Mesenteric fat pad (tissue), 1 donor: ENCODE data around the gene GPC6. TPM values are rescaled to one million over a fixed set of nuclear protein-coding genes. Genes with fewer than 3 reads are reported as not detected.
"Not testable (repeated sequence)": the region's sequence is repeated elsewhere in the genome, so short reads cannot be mapped to it uniquely, and the experiment has no call there.

Experiments
- DNase-seq: peaks from one replicate; pipeline ENCODE4 v3.0.0-alpha.2; 2020; ENCODE audit warnings: low spot score
- total RNA-seq: library from RNA; stranded (reverse); fragmentation: NEBNext Ultra II Directional; extraction: Animal tissue kit (Norgen Biotek cat#: 25700); gene quantifications from one replicate; pipeline ENCODE4 v1.2.1, GENCODE V29; 2021
- donor health status: DM: yes; HTN: yes; CAD: no.

Gene GPC6
- total RNA-seq, 1 donor from 2014 or later = 23.1 TPM

DNA sequence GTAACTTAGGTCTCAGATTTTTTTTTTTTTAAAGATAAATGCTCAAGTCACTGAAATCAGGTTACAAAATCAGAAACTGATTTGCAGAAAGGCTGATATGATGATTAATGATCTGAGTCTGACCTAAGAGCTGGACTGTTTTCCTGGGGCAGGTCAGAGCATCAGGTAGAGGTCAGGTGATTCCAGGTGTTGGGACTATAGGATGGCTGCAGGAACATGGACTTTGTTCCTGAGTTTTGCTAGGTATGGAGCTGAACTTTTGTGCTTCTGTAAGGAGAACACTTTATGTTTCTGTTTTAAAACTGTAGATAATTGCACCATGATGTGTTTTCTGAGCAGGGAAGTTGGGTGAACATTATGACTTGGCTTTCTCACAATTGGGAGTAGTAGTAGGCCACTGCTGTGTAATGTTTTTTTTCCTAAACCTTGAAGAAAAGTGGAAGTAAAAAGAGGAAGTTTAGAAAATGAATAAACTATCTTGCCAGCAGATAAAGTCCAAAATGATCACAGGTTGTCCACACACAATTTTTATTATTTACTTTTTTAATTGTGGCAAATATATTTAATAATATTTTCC, 955.7 kb downstream of the GPC6 start:
- no peak for DNase-seq

DNA sequence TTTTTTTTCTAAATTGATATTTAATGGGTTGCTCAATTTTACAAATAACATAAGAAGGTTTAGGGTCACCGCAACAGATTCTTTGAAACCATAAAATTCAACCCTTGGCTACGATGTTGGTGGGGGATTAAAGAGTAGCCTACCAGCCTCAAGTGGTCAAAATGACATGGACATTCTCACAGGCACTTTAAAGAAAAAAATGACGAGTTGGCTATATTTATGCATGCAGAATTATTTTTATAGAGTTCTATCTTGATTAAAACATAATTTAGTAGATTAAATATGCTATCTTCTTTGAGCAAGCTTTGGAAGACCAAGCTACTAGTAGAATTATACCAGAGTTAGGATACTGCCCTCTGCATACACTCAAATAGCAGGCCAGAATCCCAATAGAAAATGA, 959.9 kb downstream of the GPC6 start:
- DNase-seq = no peak

DNA sequence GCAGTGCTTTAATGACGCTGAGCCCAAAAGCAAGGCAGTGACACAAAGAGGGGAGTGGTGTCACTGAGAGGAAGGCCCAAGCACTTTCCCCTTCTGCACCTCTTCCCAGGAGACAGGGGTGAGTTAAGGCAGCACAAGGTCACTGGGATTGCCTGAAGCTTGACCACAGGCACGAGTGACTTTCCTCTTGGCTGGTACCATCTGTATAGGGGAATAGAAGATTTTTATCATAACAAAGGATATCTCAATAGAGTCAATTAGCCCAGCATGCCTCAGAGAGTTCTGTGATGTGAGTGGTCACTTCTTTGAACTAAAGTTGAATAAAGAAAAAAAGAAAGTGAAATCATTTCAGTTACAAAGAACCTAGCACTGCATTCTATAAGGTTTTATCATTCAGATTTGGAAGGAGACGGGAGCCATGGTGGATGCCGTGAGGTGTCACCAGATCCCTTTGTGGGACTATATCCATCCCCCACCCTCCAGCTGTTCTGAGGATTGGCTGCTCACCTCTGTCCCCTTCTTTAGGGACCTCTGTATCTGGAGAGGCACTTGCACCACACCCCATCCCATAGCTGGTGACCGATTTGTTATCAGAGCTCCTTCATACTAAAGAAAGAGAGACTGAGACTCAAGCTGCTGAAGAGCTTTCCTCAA, 961.7 kb downstream of the GPC6 start:
- DNase-seq = no peak

DNA sequence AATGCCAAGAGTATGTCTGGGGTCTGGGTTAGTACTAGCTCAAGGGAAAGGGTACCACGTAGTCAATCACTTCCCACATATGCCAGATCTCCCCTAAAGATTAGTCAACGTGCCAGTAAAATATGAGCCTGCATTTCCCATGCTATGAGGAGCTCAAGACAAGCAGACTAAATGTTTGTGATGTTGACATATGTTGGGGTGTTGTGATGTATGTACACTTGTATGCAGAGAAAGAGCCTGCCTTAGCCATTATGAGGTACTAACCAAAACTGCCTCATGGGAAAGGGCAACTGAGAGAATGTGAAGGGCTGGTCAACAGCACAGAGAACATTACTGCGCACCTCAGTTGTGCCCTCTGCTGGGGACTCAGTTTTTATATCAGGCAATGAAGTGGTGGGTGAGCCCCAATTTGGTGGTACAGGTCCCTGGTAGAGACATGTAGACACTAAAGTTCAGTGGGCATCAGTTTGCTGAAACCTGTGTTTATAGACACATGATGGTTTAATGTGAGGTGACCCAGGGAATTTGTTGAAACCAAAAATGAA, 965.9 kb downstream of the GPC6 start:
- DNase-seq = no peak

DNA sequence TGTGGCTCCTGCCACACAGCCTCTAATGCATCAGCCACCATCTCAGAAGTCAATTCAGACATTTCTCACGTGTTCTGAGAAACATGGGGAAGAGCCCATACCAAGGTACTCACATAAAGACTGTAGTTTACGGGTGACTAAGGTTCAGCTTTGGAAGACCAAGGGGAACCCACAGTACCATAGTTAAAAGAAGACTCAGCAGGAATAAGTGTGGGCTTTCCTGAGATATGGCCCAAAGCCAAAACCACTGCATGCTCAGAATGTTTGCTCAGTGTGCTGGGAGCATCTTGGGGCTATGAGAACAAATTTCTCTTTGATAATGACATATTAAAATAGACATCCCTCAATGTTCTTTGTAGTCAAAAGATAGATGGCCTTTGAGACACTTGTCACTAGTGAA, 969.1 kb downstream of the GPC6 start:
- no peak for DNase-seq

DNA sequence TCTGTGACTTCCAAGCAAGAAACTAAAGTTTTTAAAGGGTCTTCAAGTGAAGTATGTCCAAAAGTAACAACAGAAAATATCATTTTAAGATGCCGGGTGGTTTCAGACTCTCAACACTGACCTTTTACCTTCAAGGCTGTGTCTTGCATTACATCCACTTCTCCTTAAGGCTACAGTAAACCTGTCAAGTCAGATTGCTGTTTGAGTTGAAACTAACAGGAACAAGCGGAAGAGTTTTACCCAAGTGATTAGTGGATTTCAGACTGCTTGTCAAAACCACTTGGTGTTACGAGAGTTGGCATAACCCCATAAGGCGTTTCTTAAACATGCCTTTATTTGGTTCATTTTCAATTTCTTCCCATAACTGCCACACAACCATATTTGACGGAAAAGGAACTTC, 969.8 kb downstream of the GPC6 start:
- no peak for DNase-seq

DNA sequence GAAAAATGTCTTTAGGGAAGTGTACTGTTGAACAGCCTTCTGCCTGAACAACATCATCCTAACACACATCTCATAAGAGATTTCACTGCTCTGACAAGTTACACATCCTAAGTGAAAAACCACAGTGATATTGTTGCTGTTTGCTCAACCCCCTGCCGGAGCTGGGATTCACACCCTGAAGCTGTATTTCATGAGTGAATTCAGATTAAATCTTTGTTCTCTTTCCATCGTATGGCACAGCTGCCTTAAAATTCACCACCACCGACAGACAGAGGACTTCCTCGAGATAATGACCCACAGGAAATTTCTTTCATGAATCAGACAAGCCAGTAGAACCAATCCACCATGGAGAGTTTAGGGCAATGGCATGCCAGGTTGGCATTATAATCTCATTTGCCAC, 972.1 kb downstream of the GPC6 start:
- DNase-seq = no peak

DNA sequence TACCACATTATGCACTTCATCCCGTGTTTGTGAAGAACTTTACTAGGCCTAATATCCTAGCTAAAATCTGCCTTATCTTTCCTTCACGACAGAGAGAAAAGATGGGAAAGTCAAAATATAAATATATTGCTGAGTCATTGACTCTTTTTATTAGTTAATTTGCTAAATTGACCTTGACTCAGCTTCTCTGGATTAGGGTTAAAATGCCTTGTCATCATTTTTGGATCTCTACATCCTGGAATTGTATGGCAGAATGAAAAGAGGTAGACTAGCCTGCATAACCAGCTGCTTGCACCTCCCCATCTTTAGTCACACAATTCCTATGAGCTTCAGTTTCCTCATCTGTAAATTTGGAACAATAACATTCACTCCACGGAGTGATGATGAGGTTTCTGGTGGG, 972.5 kb downstream of the GPC6 start:
- no peak for DNase-seq

DNA sequence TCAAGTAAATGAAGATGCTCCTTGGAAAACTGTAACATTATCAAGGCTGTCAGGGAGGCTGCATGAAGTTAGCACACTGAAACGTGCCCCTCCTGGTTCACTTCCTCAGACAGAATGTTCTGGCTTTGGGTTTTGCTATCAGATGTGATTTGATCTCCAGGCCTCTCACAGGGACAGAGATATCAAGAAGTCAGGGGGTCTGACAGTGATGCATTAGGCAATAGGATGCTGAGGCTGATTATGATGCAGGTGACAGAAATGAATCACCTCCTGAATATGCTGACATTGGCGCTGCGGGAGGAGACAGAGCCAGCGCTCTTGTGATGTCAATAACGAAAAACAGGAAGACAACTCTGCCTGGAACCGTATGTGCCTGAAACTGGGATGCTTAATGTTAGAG, 974.4 kb downstream of the GPC6 start:
- no peak for DNase-seq

DNA sequence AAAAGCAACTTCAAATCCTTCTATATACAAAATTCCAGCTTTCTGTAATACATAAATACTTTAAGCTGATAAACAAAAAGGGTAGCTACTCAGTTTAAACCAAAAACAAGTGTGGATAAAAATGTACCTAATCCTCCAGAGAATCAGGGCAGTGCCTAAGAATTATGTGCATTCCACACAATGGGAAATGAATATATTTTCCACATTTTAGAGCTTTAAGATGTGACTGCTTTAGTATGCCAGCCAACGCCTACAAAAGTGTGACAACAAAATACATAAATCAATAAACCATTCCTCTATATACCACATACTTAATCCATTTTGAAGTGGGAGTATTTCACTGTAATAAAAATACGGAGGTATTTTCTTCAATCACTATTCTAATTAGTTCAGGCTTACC, 977.6 kb downstream of the GPC6 start:
- DNase-seq = no peak

DNA sequence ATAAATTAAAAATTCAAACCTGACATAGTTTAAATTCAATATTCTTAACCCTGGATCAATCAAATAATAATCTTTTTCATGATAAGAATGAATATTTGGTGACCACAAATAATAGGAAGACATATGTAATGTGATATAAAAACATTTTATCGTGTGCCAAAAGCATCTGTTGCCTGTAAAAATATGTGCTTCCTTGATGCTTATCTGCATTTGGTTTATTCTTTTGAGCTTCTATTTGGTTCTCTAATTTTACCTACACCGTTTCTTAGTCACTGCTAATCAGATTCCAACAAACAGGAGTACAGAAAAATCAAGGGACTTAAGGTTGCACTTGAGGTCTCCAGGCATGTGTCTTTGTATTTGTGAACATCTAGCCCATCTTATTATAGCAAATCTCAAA, 978.3 kb downstream of the GPC6 start:
- no peak for DNase-seq

DNA sequence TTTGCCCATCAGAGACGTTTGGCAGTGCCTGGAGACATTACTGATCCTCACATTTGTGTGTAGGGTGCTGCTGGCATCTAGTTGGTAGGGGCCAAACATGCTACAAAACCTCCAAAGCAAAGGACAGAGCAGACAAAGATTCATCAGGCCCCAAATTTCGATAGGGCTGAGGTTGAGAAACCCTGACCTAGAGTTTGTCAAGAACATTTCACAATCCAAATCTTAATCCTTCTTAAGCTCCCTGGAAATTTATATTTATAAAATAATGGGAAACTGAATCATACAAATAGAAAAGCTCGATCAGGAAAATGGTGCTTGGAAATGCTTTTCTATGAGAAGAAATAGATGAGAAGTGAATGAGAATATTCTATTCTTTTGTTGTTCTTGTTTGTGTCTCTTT, 979.3 kb downstream of the GPC6 start:
- DNase-seq = no peak

DNA sequence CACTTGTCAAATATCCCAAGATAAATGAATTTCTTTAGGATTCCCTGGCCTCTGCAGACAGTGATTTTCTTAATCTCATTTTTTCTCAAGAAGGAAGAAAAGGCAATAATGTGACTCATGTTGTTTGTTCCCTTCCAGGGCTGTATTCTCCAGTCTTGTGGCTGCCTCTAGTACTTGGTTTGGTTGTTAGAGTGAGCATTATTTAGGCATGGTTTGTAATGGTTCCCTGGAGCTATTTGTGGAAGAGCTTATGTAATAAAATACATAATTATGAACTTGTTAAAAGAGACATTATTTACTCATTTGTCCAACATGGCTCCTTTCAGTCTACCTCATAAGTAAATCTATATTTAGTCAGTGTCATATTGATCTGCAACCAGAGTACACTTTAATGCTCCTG, 982.5 kb downstream of the GPC6 start:
- DNase-seq = no peak

DNA sequence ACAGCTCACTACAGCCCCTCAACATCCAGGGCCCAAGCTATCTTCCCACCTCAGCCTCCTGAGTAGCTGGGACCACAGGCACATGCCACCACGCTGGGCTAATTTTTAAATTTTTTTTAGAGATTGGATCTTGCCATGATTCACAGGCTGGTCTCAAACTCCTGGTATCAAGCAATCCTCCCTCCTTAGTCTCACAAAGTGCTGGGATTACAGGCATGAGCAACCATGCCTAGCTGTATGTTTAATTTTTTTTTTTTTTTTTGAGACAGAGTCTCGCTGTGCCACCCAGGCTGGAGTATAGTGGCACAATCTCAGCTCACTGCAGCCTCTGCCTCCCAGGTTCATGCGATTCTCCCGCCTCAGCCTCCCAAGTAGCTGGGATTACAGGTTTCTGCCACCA, 983.3 kb downstream of the GPC6 start:
- DNase-seq = not testable (repeated sequence)

DNA sequence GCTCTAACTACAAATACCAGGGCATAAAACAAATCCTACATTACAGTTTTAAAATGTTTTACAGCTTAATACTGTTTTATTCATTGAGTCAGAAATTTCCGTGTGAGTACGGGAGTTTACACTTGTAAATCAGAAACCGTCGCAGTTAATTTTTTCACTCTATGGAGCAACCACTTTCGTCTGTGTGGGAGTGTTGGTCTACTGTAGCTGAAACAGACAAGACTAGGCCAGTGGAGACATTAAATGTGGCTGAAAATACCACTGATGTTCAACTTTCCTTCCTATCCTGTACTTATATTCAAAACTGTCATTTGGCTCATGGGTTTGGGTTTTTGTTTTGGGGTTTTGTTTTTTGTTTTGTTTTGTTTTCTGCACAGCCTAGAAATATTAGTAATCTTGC, 984.2 kb downstream of the GPC6 start:
- no peak for DNase-seq

DNA sequence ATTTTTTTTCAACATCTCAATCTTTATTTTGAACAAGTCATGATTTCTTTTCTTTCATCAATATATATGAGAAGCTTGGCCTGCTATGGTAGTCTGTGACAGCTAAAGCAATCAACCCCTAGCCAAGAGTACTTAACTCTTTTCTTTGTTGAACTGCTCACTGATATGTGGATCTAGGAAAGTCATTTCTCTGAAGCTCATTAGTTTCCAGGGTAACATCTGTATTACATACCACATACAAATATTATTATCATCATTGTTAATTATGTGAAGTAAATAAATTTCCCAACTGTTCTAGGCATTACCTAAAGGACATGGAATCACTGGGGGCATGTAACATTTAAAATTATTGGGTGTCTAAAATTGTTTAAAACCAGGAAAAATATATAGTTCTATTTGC, 985.6 kb downstream of the GPC6 start:
- DNase-seq = no peak

DNA sequence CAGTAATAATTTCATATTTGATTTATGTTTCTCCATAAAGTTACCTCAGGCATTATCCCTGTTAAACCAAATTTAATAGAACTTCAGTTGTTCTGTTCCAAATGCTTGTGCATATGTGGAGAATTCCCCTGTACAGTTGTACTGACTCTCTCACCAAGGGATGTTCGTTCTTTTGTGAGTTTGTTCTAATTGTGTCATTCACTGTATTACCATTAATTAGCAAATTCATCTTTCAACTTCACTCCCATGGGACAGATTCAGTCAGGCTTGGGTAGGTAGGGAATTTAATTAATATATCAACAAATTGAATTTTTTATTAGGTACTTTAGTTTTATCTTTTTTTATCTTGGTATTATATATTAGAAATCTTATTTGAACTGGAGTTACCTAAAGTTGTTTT, 987.5 kb downstream of the GPC6 start:
- no peak for DNase-seq

DNA sequence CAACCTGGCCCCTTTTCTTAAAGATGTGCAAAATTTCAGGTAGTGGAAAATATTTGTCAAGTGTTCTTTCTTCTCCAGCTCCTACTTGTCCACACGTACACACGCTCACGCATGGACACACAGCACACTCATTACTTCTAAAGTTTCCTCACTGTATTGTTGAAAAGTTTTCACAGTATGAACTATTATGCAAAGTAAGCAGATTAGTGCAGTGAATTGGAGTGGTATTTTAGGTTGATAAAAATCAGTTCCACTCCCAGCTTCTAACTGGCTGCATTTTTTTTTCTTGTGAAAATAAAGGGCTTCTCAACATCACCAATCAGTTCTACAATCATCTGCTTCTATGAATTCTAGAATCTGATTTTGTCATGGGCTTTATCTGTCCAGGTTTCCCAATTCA, 988.4 kb downstream of the GPC6 start:
- no peak for DNase-seq

DNA sequence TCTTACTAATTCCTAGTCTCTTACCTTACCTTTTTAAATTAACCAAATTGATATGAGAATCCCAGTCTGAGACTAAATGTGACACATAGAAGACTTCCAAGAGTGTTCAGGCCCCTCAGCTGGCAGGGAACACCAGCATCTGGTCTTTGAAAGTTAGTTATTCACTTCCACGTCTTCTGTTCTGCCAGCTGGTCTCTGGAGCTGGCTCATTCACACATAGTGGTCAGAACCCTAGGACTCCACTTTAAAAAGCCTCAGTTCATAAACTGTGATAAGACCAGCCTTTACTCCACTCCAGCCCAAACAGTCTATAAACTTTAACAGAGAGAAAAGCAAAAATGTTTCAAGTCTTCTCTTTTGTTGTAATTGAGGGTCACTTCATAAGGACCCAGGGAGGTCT, 989.9 kb downstream of the GPC6 start:
- DNase-seq = no peak

DNA sequence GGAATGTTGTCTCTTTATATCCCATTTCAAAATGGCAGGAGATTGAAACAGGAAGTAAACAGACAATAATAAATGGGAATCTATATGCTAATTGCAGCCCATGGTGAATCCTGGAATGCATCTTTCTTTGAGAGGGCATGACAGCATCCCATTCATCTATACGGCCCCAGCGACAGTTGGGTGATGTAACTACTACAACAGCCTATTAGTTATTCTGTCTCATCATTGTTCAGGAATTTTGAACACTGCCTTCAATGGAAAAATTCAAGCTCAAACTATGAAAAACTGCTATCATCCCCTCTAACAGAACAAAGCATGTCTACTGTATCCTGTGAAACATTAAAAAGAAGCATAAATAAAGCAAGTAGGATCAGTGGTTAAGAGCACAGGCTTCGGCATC, 990.8 kb downstream of the GPC6 start:
- DNase-seq = no peak

DNA sequence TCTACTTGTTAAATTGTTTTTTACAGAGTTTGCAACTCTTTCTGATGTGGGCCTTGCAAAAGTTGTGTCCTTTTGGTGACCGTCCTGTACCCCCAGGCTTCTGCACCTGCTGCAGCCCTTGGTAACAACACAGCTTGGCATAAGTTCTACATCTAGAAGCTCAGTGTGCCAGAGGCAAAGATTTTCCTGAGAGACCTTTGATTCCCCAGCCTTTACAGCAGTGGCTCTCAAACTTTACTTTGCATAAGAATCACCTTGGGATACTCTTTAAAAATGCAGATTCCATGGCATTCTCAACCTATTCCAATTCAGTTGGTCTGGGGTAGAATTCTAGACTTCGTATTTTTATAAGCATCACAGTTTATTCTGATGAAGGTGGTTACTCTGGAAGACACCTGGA, 991.9 kb downstream of the GPC6 start:
- DNase-seq = no peak

DNA sequence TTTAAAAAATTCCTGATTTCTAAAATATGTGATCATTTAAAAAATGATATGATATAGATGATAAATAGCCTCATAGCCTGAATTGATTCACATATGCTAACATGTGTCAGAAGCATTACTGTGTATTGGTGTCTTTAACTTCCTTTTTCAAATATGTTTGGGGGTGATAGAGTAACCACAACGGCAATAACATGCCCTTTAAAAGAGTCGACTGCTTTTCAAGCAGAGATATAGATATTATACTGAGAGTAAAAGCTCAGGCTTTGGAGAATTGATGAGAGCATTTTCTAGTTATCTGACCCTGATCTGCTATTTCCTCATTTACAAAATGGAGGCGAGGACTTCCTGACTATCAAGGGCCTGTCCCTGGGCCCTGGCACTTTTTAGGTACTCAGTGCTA, 992.3 kb downstream of the GPC6 start:
- DNase-seq = no peak

DNA sequence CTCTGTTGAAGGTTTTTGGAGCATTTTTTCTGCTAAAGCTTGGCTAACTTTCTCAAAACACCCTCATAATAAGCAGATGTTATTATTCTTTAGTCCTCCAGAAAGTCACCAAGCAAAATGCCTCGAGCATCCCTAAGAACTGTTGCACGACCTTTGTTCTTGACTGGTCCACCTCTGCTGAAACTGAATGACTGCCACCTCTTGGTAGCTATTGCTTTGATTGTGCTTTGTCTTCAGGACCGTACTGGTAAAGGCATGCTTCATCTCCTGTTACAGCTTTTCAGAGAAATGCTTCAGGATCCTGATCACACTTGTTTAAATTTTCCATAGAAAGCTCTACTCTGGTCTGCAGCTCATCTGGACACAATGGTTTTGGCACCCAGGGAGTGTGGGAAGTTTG, 998.1 kb downstream of the GPC6 start:
- DNase-seq = no peak
